ENCODE data around the gene RCOR1. TPM values are rescaled to one million over a fixed set of nuclear protein-coding genes. Genes with fewer than 3 reads are reported as not detected.
A peak's percentile ranks its signal among the peaks of the same experiment; 100 is the strongest.

The RCOR1 gene
- total RNA-seq, 1 donor from 2014 or later = 13.4 TPM

DNA sequence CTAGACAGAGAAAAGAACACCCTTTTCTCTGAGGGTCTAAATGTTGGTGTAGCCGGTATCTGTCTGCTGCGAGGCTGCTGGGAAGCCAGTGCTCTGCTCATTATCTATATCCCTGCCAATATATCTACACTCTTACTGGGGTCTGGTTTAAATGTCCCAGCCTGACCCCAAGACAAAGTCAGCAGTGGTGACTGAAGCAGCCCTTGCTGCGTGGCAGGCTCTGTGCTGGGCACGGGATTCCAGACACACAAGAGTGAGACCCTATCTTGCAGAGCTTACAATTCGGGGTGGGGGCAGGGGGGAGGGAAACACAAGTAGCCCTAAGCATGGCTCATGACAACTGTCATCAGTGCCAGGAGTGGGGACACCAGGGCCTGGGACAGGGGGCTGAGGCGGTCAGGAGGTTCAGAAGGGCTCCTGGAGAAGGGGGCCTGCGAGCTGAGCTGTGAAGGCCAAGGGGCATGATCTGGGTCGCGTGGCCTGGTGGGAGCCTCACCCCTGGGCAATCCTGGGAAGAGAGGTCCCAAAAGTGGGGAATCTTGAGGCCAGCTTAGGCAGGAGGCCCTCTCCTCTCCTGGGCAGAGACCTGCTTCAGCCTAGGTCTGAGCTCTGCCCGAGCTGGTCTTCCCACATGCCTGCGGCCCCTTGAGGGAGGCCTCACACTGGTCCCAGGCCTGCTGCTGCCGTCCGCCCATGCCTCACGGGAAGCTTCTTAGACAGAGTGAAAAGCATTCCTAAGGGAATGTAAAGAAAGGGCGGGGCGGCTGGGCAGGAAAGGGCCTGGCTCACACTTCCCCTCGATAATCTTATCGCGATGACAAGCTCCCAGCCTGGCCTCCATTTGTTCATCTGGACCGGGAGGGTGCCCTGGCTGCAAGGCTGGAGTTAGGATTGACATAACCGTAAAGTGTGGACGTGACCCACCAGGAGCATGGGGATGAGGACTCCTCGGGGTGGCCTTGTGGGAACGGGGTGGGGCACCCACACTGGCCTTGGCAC is 7.3 kb upstream of the RCOR1 start:
- no peak for DNase-seq (ENCODE audit: low read depth)
- Histone ChIP-seq H3K4me3 (ENCODE audit: low read depth, low read length) (no peak overlapping the region), H3K27me3 (ENCODE audit: control insufficient read depth, insufficient read depth, low read length) (no peaks in the 10 kb centered on the region), H3K36me3 (ENCODE audit: control insufficient read depth, insufficient read depth, low read length) (no peaks in the 10 kb centered on the region)
- TF ChIP-seq, protein P1, sequence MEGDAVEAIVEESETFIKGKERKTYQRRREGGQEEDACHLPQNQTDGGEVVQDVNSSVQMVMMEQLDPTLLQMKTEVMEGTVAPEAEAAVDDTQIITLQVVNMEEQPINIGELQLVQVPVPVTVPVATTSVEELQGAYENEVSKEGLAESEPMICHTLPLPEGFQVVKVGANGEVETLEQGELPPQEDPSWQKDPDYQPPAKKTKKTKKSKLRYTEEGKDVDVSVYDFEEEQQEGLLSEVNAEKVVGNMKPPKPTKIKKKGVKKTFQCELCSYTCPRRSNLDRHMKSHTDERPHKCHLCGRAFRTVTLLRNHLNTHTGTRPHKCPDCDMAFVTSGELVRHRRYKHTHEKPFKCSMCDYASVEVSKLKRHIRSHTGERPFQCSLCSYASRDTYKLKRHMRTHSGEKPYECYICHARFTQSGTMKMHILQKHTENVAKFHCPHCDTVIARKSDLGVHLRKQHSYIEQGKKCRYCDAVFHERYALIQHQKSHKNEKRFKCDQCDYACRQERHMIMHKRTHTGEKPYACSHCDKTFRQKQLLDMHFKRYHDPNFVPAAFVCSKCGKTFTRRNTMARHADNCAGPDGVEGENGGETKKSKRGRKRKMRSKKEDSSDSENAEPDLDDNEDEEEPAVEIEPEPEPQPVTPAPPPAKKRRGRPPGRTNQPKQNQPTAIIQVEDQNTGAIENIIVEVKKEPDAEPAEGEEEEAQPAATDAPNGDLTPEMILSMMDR (IDR thresholded peaks at IDR 0.05; ENCODE audit: insufficient read depth, low read length, poor library complexity, severe bottlenecking) = no peak

GRCh38 chr14:102586420-102587104 is 5.9 kb upstream of the RCOR1 start:
- TF ChIP-seq, protein P1 (IDR thresholded peaks at IDR 0.05; ENCODE audit: insufficient read depth, low read length, poor library complexity, severe bottlenecking) = no peak
- no peak overlapping the region for H3K4me3 ChIP-seq (ENCODE audit: low read depth, low read length)
- no peaks in the 10 kb centered on the region for H3K27me3 ChIP-seq (ENCODE audit: control insufficient read depth, insufficient read depth, low read length)
- H3K36me3 ChIP-seq (ENCODE audit: control insufficient read depth, insufficient read depth, low read length) = no peaks in the 10 kb centered on the region
- DNase-seq (ENCODE audit: low read depth) = no peak

DNA sequence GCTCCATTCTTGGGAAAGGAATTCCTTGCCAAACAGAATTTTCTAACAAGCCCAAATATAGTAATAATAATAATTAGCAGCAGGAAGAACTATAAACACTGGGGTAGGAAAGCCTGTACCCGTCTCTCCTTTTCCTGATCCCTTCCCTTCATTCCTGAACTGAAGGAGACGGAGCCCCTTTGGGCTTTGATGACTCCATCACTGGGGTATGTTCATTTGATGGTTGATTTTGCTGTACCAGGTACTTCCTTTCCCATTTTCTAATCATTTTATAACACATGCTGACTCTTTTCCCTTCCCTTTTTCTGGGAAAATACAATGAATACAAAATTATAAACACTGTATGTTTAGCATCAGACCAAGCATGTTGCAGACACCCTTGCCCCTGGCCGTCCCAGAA is 3.6 kb upstream of the RCOR1 start:
- no peak for DNase-seq (ENCODE audit: low read depth)
- Histone ChIP-seq H3K27me3 (ENCODE audit: control insufficient read depth, insufficient read depth, low read length) (no peaks in the 10 kb centered on the region), H3K36me3 (ENCODE audit: control insufficient read depth, insufficient read depth, low read length) (no peaks in the 10 kb centered on the region), H3K4me3 (ENCODE audit: low read depth, low read length) (no peak overlapping the region)
- TF ChIP-seq, protein P1 (IDR thresholded peaks at IDR 0.05; ENCODE audit: insufficient read depth, low read length, poor library complexity, severe bottlenecking) = no peak

GRCh38 chr14:102589761-102590290 is 2.6 kb upstream of the RCOR1 start:
- Histone ChIP-seq H3K4me3 (ENCODE audit: low read depth, low read length) (no peak overlapping the region), H3K36me3 (ENCODE audit: control insufficient read depth, insufficient read depth, low read length) (no peaks in the 10 kb centered on the region), H3K27me3 (ENCODE audit: control insufficient read depth, insufficient read depth, low read length) (no peaks in the 10 kb centered on the region)
- TF ChIP-seq, protein P1 (IDR thresholded peaks at IDR 0.05; ENCODE audit: insufficient read depth, low read length, poor library complexity, severe bottlenecking) = no peak
- DNase-seq (ENCODE audit: low read depth) = no peak

- no peaks in the 10 kb centered on the region for H3K36me3 ChIP-seq (ENCODE audit: control insufficient read depth, insufficient read depth, low read length)
- H3K4me3 ChIP-seq (ENCODE audit: low read depth, low read length) = no peak overlapping the region
- no peak for DNase-seq (ENCODE audit: low read depth)
- H3K27me3 ChIP-seq (ENCODE audit: control insufficient read depth, insufficient read depth, low read length) = no peaks in the 10 kb centered on the region
- TF ChIP-seq, protein P1 (IDR thresholded peaks at IDR 0.05; ENCODE audit: insufficient read depth, low read length, poor library complexity, severe bottlenecking) = peak; percentile 72
Observed at GRCh38 chr14:102590667-102591099, 1.8 kb upstream of the RCOR1 start.

All from kidney epithelial cell (primary cell).